ENCODE results near the gene PGRMC2. TPM values are rescaled to one million over a fixed set of nuclear protein-coding genes. Genes with fewer than 3 reads are reported as not detected.

The PGRMC2 gene
- total and polyA plus RNA-seq, 2 donors (not counting 1 experiment from before 2014, with no cell fraction given) = 4.7 to 30.7 TPM

DNA sequence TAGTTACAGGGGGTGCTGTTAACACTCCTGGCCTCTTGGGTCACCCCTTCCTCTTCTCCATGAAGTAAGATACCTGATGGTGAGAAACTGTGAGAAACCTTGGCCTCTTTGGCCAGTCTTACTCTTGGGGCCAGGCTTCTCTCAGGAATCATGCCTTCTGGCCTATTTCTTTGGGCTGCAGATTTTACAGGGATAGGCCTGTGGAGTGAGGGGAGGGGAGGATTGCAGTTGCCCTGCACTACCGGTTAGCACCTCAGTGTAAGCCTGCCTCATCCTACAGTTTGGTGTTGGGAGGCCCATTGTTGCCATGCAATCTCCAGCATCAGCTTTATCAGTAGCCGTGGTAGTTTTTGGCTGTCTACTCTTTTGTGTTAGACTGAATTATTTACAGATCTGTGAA lies 7.6 kb upstream of the PGRMC2 start:
- Histone ChIP-seq H3K79me2 (ENCODE audit: control insufficient read depth, insufficient read depth, low read length) (no peaks in the 10 kb centered on the region), H3K27ac (ENCODE audit: low read length in 2 of 2) (no peak overlapping the region), H3K9ac (ENCODE audit: low read length) (no peak overlapping the region), H3K27me3 (replicated peaks in 1 of 4; ENCODE audit: control extremely low read depth in 1 of 4, control insufficient read depth in 3 of 4, insufficient read depth in 4 of 4, low read length in 3 of 4) (no peaks in the 10 kb centered on the region), H4K20me1 (ENCODE audit: control insufficient read depth, insufficient read depth, low read length, poor library complexity, severe bottlenecking) (no peaks in the 10 kb centered on the region), H3K4me3 (ENCODE audit: control extremely low read depth in 1 of 5, extremely low read depth in 1 of 5, insufficient read depth in 1 of 5, low read depth in 2 of 5, low read length in 4 of 5) (no peak overlapping the region), H3K4me2 (replicated peaks; ENCODE audit: low read depth, low read length, poor library complexity, severe bottlenecking) (no peak overlapping the region), H2AFZ (ENCODE audit: insufficient read depth, low read depth, low read length, poor library complexity, severe bottlenecking) (no peak overlapping the region), H3K9me3 (ENCODE audit: control extremely low read depth in 1 of 3, control insufficient read depth in 2 of 3, insufficient read depth in 1 of 3, low read length in 2 of 3) (no peaks in the 10 kb centered on the region), H3K36me3 (replicated peaks in 1 of 2; ENCODE audit: control extremely low read depth in 1 of 2, control insufficient read depth in 1 of 2, extremely low read depth in 1 of 2, insufficient read depth in 2 of 2, low read length in 1 of 2) (no peaks in the 10 kb centered on the region), H3K4me1 (ENCODE audit: control insufficient read depth in 2 of 2, insufficient read depth in 2 of 2, low read length in 2 of 2) (no peaks in the 10 kb centered on the region)
- no peak overlapping the region for H3K4me3 Mint-ChIP-seq
- WGBS (ENCODE audit: insufficient coverage) = no CpG with 5 or more reads among the region's 2 CpGs
- DNase-seq = no peak
- intact Hi-C loops (cut with micrococcal nuclease) = no loop called here
- ChIA-PET POLR2A (no interaction called here), CTCF (no interaction called here)
- no peak for TF ChIP-seq EZH2 (IDR thresholded peaks at IDR 0.05; ENCODE audit: borderline replicate concordance, insufficient read depth, low read depth, low read length, poor library complexity, severe bottlenecking)
- TF ChIP-seq CTCF (IDR thresholded peaks at IDR 0.05) = no peak
- H3K27me3 Mint-ChIP-seq = no peaks in the 10 kb centered on the region
- H3K27ac Mint-ChIP-seq = no peak overlapping the region
- no peaks in the 10 kb centered on the region for H3K4me1 Mint-ChIP-seq
- H3K9me3 Mint-ChIP-seq (ENCODE audit: insufficient read depth) = no peaks in the 10 kb centered on the region
- no peak for ATAC-seq (ENCODE audit: low read depth)

DNA sequence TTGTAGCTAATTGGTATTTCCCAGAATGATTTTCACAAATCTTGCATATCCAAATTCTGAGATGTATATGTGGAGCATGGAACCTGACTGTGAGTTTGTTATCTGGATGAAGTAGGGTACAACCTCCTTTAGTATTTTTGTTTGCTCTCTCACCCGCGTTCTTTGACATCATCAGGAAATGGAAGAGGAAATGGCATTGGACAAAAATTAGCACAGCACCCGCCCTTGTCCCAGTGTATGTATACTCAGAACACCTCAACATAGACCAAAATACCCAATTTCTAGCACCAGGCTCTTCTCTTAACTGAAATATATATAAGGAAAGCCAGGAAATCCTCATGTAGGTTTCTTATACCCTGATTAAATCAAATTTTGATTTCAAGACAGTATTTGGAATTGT lies 6.9 kb upstream of the PGRMC2 start:
- Mint-ChIP-seq H3K9me3 (ENCODE audit: insufficient read depth) (no peaks in the 10 kb centered on the region), H3K27ac (no peak overlapping the region), H3K4me3 (no peak overlapping the region), H3K27me3 (no peaks in the 10 kb centered on the region), H3K4me1 (peaks cover under 1% of the 10 kb centered on the region)
- Histone ChIP-seq H3K27ac (ENCODE audit: low read length in 2 of 2) (no peak overlapping the region), H3K4me3 (ENCODE audit: control extremely low read depth in 1 of 5, extremely low read depth in 1 of 5, insufficient read depth in 1 of 5, low read depth in 2 of 5, low read length in 4 of 5) (no peak overlapping the region), H3K79me2 (ENCODE audit: control insufficient read depth, insufficient read depth, low read length) (no peaks in the 10 kb centered on the region), H4K20me1 (ENCODE audit: control insufficient read depth, insufficient read depth, low read length, poor library complexity, severe bottlenecking) (no peaks in the 10 kb centered on the region), H3K9ac (ENCODE audit: low read length) (no peak overlapping the region), H3K4me2 (replicated peaks; ENCODE audit: low read depth, low read length, poor library complexity, severe bottlenecking) (no peak overlapping the region), H3K9me3 (ENCODE audit: control extremely low read depth in 1 of 3, control insufficient read depth in 2 of 3, insufficient read depth in 1 of 3, low read length in 2 of 3) (no peaks in the 10 kb centered on the region), H3K36me3 (replicated peaks in 1 of 2; ENCODE audit: control extremely low read depth in 1 of 2, control insufficient read depth in 1 of 2, extremely low read depth in 1 of 2, insufficient read depth in 2 of 2, low read length in 1 of 2) (no peaks in the 10 kb centered on the region), H3K4me1 (ENCODE audit: control insufficient read depth in 2 of 2, insufficient read depth in 2 of 2, low read length in 2 of 2) (no peaks in the 10 kb centered on the region), H3K27me3 (replicated peaks in 1 of 4; ENCODE audit: control extremely low read depth in 1 of 4, control insufficient read depth in 3 of 4, insufficient read depth in 4 of 4, low read length in 3 of 4) (no peaks in the 10 kb centered on the region), H2AFZ (ENCODE audit: insufficient read depth, low read depth, low read length, poor library complexity, severe bottlenecking) (no peak overlapping the region)
- intact Hi-C loops (cut with micrococcal nuclease) = no loop called here
- 58% methylated on average over 2 of the region's 3 CpGs for WGBS (ENCODE audit: insufficient coverage)
- ATAC-seq (ENCODE audit: low read depth) = no peak
- ChIA-PET CTCF (no interaction called here), POLR2A (no interaction called here)
- DNase-seq = no peak
- TF ChIP-seq CTCF (IDR thresholded peaks at IDR 0.05) (no peak), EZH2 (IDR thresholded peaks at IDR 0.05; ENCODE audit: borderline replicate concordance, insufficient read depth, low read depth, low read length, poor library complexity, severe bottlenecking) (no peak)

Data from B cell (primary cell).